PC-9 (cell line): Measurements from ENCODE around the gene ADAM8. TPM values are rescaled to one million over a fixed set of nuclear protein-coding genes. Genes with fewer than 3 reads are reported as not detected.

ENCODE experiments used
- BruUV-seq: library from RNA; stranded (reverse); fragments of 400-500 nt; replicated peaks from 2 replicates; lab custom pipeline; 2021; lab: Mats Ljungman, UMichigan
- CTCF ChIA-PET: fragments of 300-600 bp; sonication (Branson Sonifier 250); formaldehyde crosslinking; loops from one replicate; lab custom pipeline; 2022; ENCODE audit warnings: antibody characterized with exemption; lab: Charles Lee
- POLR2A ChIA-PET: fragments of 300-600 bp; sonication (Branson Sonifier 250); formaldehyde crosslinking; loops from one replicate; lab custom pipeline; 2022; ENCODE audit warnings: antibody characterized with exemption; ENCODE audit not compliant: unreplicated experiment; lab: Charles Lee
- DNase-seq, 2 experiments: peaks; one replicate each; pipeline versions ENCODE4 v3.0.0 to v3.0.0-alpha.2; 2015 to 2022; ENCODE audit warnings: mixed read lengths in 1 of 2
- H2AFZ ChIP-seq: fragments of 200-600 bp; sonication (generic); 2 replicates; pipeline ENCODE4 v1.8.1; 2017; ENCODE audit warnings: antibody characterized with exemption
- H3F3A ChIP-seq: fragments of 200-600 bp; sonication (generic); 2 replicates; pipeline ENCODE4 v1.8.1; 2017; ENCODE audit warnings: antibody characterized with exemption, mild to moderate bottlenecking, low read depth; ENCODE audit not compliant: insufficient read depth
- H3K27ac ChIP-seq: fragments of 200-600 bp; sonication (generic); 2 replicates; pipeline ENCODE4 v1.6.1; 2016; ENCODE audit warnings: mixed run types
- H3K27me3 ChIP-seq: fragments of 200-600 bp; sonication (generic); 2 replicates; pipeline ENCODE4 v1.6.1; 2016; ENCODE audit warnings: low read depth, mixed run types; ENCODE audit not compliant: insufficient read depth
- H3K36me3 ChIP-seq: fragments of 200-600 bp; sonication (generic); 2 replicates; pipeline ENCODE4 v1.6.1; 2016; ENCODE audit warnings: low read depth, mixed run types
- H3K4me1 ChIP-seq: fragments of 200-600 bp; sonication (generic); replicated peaks from 2 replicates; pipeline ENCODE4 v1.6.1; 2016; ENCODE audit warnings: mixed run types; ENCODE audit not compliant: insufficient read depth
- H3K4me2 ChIP-seq: fragments of 200-600 bp; sonication (generic); 2 replicates; pipeline ENCODE4 v1.6.1; 2017; ENCODE audit warnings: mixed run types
- H3K4me3 ChIP-seq: fragments of 200-600 bp; sonication (generic); 2 replicates; pipeline ENCODE4 v1.6.1; 2016; ENCODE audit warnings: mixed run types
- H3K79me2 ChIP-seq: fragments of 200-600 bp; sonication (generic); 2 replicates; pipeline ENCODE4 v1.6.1; 2017; ENCODE audit warnings: low read depth, mixed run types
- H3K9me2 ChIP-seq: fragments of 200-600 bp; sonication (generic); 2 replicates; pipeline ENCODE4 v1.8.1; 2017; ENCODE audit warnings: mild to moderate bottlenecking; ENCODE audit not compliant: insufficient read depth
- H3K9me3 ChIP-seq: fragments of 200-600 bp; sonication (generic); 2 replicates; pipeline ENCODE4 v1.8.1; 2016; ENCODE audit warnings: low read depth; ENCODE audit not compliant: insufficient read depth
- H4K20me1 ChIP-seq: fragments of 200-600 bp; sonication (generic); 2 replicates; pipeline ENCODE4 v1.8.1; 2017; ENCODE audit not compliant: insufficient read depth
- EZH2 ChIP-seq: fragments of 200-600 bp; sonication (generic); IDR thresholded peaks from 2 replicates; pipeline ENCODE4 v1.8.0; 2017; ENCODE audit warnings: antibody characterized with exemption, low read depth
- intact Hi-C: fragments of 100-400 bp; cut with micrococcal nuclease; formaldehyde crosslinking; loops from one replicate; pipeline ENCODE4 v1.10.0; 2022; ENCODE audit not compliant: unreplicated experiment
- total RNA-seq: library from RNA; stranded (reverse); gene quantifications from 2 replicates; pipeline ENCODE4 v1.2.3, GENCODE V29; 2021
- TF ChIP-seq, protein P1 (sequence below): fragments of 200-600 bp; sonication (generic); conservative IDR thresholded peaks from 2 replicates; pipeline ENCODE4 v1.6.1; 2017; ENCODE audit warnings: mixed run types, antibody characterized with exemption, mild to moderate bottlenecking, moderate library complexity

Gene ADAM8
- total RNA-seq, 1 experiment from 2014 or later = 18.3 TPM

DNA sequence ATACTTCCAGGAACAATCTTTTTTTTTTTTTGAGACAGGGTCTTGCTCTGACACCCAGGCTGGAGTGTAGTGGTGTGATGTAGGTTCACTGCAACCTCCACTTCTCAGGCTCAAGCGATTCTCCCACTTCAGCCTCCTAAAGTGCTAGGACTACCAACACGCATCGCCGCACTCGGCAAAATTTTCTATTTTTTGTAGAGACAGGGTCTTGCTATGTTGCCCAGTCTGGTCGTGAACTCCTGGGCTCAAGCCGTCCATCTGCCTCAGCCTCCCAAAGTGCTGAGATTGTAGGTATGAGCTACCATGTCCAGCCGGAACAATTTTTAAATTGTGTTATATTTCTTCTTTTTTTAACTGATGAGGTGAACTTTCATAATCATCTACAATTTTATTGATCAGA, 34.1 kb upstream of the ADAM8 start:
- Histone ChIP-seq H3F3A (no peaks in the 10 kb centered on the region), H3K27ac (no peak overlapping the region), H3K4me3 (no peak overlapping the region), H3K79me2 (peaks cover 26% of the 10 kb centered on the region), H2AFZ (no peak overlapping the region), H3K4me2 (no peak overlapping the region), H3K4me1 (peaks cover 11% of the 10 kb centered on the region), H3K27me3 (no peaks in the 10 kb centered on the region), H4K20me1 (peaks cover 8% of the 10 kb centered on the region), H3K9me3 (no peaks in the 10 kb centered on the region), H3K9me2 (no peaks in the 10 kb centered on the region), H3K36me3 (no peaks in the 10 kb centered on the region)
- TF ChIP-seq EZH2 = no peak
- TF ChIP-seq, protein P1, sequence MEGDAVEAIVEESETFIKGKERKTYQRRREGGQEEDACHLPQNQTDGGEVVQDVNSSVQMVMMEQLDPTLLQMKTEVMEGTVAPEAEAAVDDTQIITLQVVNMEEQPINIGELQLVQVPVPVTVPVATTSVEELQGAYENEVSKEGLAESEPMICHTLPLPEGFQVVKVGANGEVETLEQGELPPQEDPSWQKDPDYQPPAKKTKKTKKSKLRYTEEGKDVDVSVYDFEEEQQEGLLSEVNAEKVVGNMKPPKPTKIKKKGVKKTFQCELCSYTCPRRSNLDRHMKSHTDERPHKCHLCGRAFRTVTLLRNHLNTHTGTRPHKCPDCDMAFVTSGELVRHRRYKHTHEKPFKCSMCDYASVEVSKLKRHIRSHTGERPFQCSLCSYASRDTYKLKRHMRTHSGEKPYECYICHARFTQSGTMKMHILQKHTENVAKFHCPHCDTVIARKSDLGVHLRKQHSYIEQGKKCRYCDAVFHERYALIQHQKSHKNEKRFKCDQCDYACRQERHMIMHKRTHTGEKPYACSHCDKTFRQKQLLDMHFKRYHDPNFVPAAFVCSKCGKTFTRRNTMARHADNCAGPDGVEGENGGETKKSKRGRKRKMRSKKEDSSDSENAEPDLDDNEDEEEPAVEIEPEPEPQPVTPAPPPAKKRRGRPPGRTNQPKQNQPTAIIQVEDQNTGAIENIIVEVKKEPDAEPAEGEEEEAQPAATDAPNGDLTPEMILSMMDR = no peak
- intact Hi-C loops = no loop called here
- ChIA-PET POLR2A (no interaction called here), CTCF (no interaction called here)
- no peak for DNase-seq
- BruUV-seq = no TSS peak

DNA sequence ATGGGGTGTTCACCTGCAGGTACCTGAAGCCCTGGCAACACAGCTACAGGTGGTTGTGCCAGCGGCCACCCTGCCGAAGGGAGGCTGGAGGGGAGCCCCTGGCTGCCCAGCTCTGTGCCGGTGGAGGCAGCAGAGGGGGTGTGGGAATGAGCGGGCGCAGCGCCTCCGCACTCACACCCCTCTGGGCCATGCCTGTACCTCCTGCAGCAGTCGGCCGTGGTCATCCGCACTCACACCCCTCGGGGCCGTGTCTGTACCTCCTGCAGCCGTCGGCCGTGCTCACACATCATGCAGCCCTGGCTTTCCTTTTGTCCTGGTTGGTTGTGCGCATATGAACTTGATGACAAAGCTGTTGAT, 33.7 kb upstream of the ADAM8 start:
- POLR2A ChIA-PET = no interaction called here
- no peaks in the 10 kb centered on the region for H3K36me3 ChIP-seq
- H3K4me2 ChIP-seq = no peak overlapping the region
- H3K9me3 ChIP-seq = no peaks in the 10 kb centered on the region
- H3K9me2 ChIP-seq = no peaks in the 10 kb centered on the region
- peaks cover 11% of the 10 kb centered on the region for H3K4me1 ChIP-seq
- no peak overlapping the region for H2AFZ ChIP-seq
- CTCF ChIA-PET = no interaction called here
- H4K20me1 ChIP-seq = peaks cover 8% of the 10 kb centered on the region
- H3K79me2 ChIP-seq = peaks cover 30% of the 10 kb centered on the region
- TF ChIP-seq, protein P1 = no peak
- no peak for TF ChIP-seq EZH2
- no peak for DNase-seq
- no peak overlapping the region for H3K27ac ChIP-seq
- no peaks in the 10 kb centered on the region for H3F3A ChIP-seq
- intact Hi-C loops = no loop called here
- no peaks in the 10 kb centered on the region for H3K27me3 ChIP-seq
- no TSS peak for BruUV-seq
- no peak overlapping the region for H3K4me3 ChIP-seq

DNA sequence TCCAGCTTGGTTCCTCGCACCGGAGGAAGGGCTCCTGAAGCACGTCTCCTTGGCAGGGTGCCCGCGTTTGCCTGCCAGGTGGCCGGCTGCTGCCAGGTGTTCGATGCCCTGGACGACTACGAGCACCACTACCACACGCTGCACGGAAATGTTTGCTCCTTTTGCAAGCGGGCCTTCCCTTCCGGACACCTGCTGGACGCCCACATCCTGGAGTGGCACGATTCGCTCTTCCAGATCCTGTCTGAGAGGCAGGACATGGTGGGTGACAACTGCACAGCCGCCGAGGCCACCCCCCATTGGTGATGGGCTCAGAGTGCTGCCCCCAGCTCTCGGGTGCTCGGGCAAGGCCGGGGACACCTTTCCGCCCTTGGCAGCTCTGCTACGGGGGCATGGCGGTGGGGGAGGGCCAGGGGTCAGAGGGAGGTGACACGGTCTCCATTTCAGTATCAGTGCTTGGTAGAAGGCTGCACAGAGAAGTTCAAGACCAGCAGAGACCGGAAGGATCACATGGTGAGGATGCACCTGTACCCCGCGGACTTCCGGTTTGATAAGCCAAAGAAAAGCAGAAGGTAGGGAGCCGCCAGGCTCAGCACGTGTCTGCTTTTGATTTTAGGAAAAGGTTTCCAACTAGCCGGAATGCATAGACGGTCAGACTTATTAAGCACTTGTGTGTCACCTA, 33.2 kb upstream of the ADAM8 start:
- DNase-seq = no peak
- Histone ChIP-seq H2AFZ (no peak overlapping the region), H3K4me1 (peaks cover 11% of the 10 kb centered on the region), H3K36me3 (no peaks in the 10 kb centered on the region), H3K4me2 (peak overlapping the region; percentile 77), H3K27me3 (no peaks in the 10 kb centered on the region), H3K27ac (no peak overlapping the region), H3K4me3 (peak overlapping the region; percentile 50; the same call in 1 of the 2 replicates), H3K9me3 (no peaks in the 10 kb centered on the region), H3K9me2 (no peaks in the 10 kb centered on the region), H4K20me1 (peaks cover 8% of the 10 kb centered on the region), H3F3A (no peaks in the 10 kb centered on the region), H3K79me2 (peaks cover 33% of the 10 kb centered on the region)
- POLR2A ChIA-PET = no interaction called here
- CTCF ChIA-PET = interaction anchor here (0.6 kb wide), 1 partner anchor 471 kb away, joined by 3 read pairs; no protein-coding TSS in a partner anchor
- no peak for TF ChIP-seq EZH2
- TF ChIP-seq, protein P1 = no peak
- BruUV-seq = TSS peak; percentile 43
- intact Hi-C loops = loop anchor here (2.0 to 10.0 kb wide), 2 partner anchors 53 to 165 kb away; no protein-coding TSS in a partner anchor
